Keratinocyte (primary cell): ENCODE data around the gene KYNU. TPM values are rescaled to one million over a fixed set of nuclear protein-coding genes. Genes with fewer than 3 reads are reported as not detected.

ENCODE experiments used
- DNase-seq: peaks from one replicate; pipeline ENCODE4 v3.0.0-alpha.2; 2011; ENCODE audit warnings: low read depth, missing footprints, low spot score
- FAIRE-seq: peaks from 2 replicates; lab custom pipeline; 2011; peaks lifted over from hg19 to GRCh38; lab: Jason Lieb, UNC
- H2AFZ ChIP-seq: 2 replicates; pipeline ENCODE4 v1.6.0; 2012; ENCODE audit warnings: low read length, control low read depth, inconsistent platforms; ENCODE audit not compliant: control insufficient read depth
- H3K27ac ChIP-seq: 2 replicates; pipeline ENCODE4 v1.5.1; 2011; ENCODE audit warnings: low read length; ENCODE audit not compliant: control insufficient read depth, insufficient read depth
- H3K27me3 ChIP-seq: 3 replicates; pipeline ENCODE4 v1.6.0; 2011; ENCODE audit warnings: low read length; ENCODE audit not compliant: control insufficient read depth, insufficient read depth; ENCODE audit errors: extremely low read depth
- H3K36me3 ChIP-seq, 2 experiments: 2 replicates in 1 of 2; 3 replicates in 1 of 2; pipeline ENCODE4 v1.5.1; 2011; ENCODE audit warnings: low read length in 2 of 2, mild to moderate bottlenecking in 1 of 2; ENCODE audit not compliant: control insufficient read depth in 2 of 2, insufficient read depth in 2 of 2; ENCODE audit errors: extremely low read depth in 1 of 2
- H3K4me1 ChIP-seq: 3 replicates; pipeline ENCODE4 v1.5.1; 2011; ENCODE audit warnings: low read length; ENCODE audit not compliant: control insufficient read depth, insufficient read depth; ENCODE audit errors: extremely low read depth
- H3K4me2 ChIP-seq: 3 replicates; pipeline ENCODE4 v1.6.0; 2011; ENCODE audit warnings: low read depth, low read length; ENCODE audit not compliant: control insufficient read depth, insufficient read depth; ENCODE audit errors: extremely low read depth
- H3K4me3 ChIP-seq, 3 experiments: fragments of 200-600 bp in 1 of 3; sonication (generic) in 1 of 3; 2 replicates in 2 of 3; 3 replicates in 1 of 3; pipeline ENCODE4 v1.5.1; 2011 to 2016; ENCODE audit warnings: low read length in 3 of 3, mild to moderate bottlenecking in 3 of 3, control low read depth in 2 of 3, inconsistent platforms in 1 of 3, low read depth in 1 of 3, mixed read lengths in 1 of 3, mixed run types in 1 of 3, moderate library complexity in 1 of 3; ENCODE audit not compliant: control insufficient read depth in 2 of 3, insufficient read depth in 2 of 3; ENCODE audit errors: extremely low read depth in 1 of 3
- H3K79me2 ChIP-seq: 2 replicates; pipeline ENCODE4 v1.6.0; 2012; ENCODE audit warnings: low read length; ENCODE audit not compliant: control insufficient read depth, insufficient read depth
- H3K9ac ChIP-seq: 3 replicates; pipeline ENCODE4 v1.6.0; 2011; ENCODE audit warnings: low read length; ENCODE audit not compliant: control insufficient read depth, insufficient read depth; ENCODE audit errors: extremely low read depth
- H3K9me1 ChIP-seq: 3 replicates; pipeline ENCODE4 v1.6.0; 2011; ENCODE audit warnings: low read length; ENCODE audit not compliant: control insufficient read depth, insufficient read depth; ENCODE audit errors: extremely low read depth
- H3K9me3 ChIP-seq: 2 replicates; pipeline ENCODE4 v1.5.1; 2012; ENCODE audit warnings: low read depth, low read length; ENCODE audit not compliant: control insufficient read depth
- H4K20me1 ChIP-seq: 3 replicates; pipeline ENCODE4 v1.6.0; 2011; ENCODE audit warnings: low read length; ENCODE audit not compliant: control insufficient read depth, insufficient read depth; ENCODE audit errors: extremely low read depth
- CTCF ChIP-seq, 3 experiments: IDR thresholded peaks in 1 of 3; conservative IDR thresholded peaks in 1 of 3; optimal IDR thresholded peaks in 1 of 3; 2 replicates in 2 of 3; 3 replicates in 1 of 3; pipeline versions ENCODE3 to v1.5.1; 2011; ENCODE audit warnings: low read length in 3 of 3, mild to moderate bottlenecking in 3 of 3, moderate library complexity in 2 of 3, control low read depth in 1 of 3, inconsistent platforms in 1 of 3; ENCODE audit not compliant: insufficient read depth in 2 of 3; ENCODE audit errors: extremely low read depth in 1 of 3
- EZH2 ChIP-seq: IDR thresholded peaks from one replicate; pipeline ENCODE4 v1.6.1; 2012; ENCODE audit warnings: inconsistent platforms, mild to moderate bottlenecking, low read length, moderate library complexity
- dilution Hi-C: fragments of 300-500 bp; cut with MboI; formaldehyde crosslinking; loops from one replicate; pipeline ENCODE4 v1.7.0; 2020; ENCODE audit warnings: low sequenced_read_pairs; ENCODE audit not compliant: extremely low pct_ligation_motif_present
- polyA plus RNA-seq, 5 experiments: library from polyadenylated mRNA; depleted of rRNA in 3 of 5; stranded (reverse) in 3 of 5; stranded (forward) in 1 of 5; unstranded in 1 of 5; fragments of >200 nt; gene quantifications; 1 replicate in 1 of 5; 2 replicates in 3 of 5; 3 replicates in 1 of 5; pipeline versions ENCODE4 v1.2.1 to v1.2.3, GENCODE V29; 2011 to 2012; ENCODE audit warnings: missing spikeins in 2 of 5, low read depth in 1 of 5, low replicate concordance in 1 of 5

KYNU gene
- polyA plus RNA-seq, 1 donor (not counting 4 experiments of a cell fraction or from before 2014, with no cell fraction given): 3.9 TPM

GRCh38 chr2:142918624-142919023, 41.2 kb downstream of the KYNU start:
- TF ChIP-seq EZH2: no peak
- TF ChIP-seq CTCF (optimal IDR thresholded peaks at IDR 0.05 in 1 of 3, IDR thresholded peaks at IDR 0.05 in 1 of 3, conservative IDR thresholded peaks at IDR 0.05 in 1 of 3; ENCODE audit: extremely low read depth in 1 of 3, insufficient read depth in 2 of 3, low read length in 3 of 3): no peak
- H3K4me2 ChIP-seq: no peak overlapping the region
- no peaks in the 10 kb centered on the region for H3K27me3 ChIP-seq
- H4K20me1 ChIP-seq: no peaks in the 10 kb centered on the region
- H3K9me3 ChIP-seq: no peaks in the 10 kb centered on the region
- no peaks in the 10 kb centered on the region for H3K4me1 ChIP-seq
- dilution Hi-C loops: no loop called here
- no peak for FAIRE-seq
- no peak overlapping the region for H2AFZ ChIP-seq
- no peaks in the 10 kb centered on the region for H3K79me2 ChIP-seq
- no peaks in the 10 kb centered on the region for H3K9me1 ChIP-seq
- H3K36me3 ChIP-seq: no peaks in the 10 kb centered on the region
- no peak for DNase-seq
- no peak overlapping the region for H3K27ac ChIP-seq
- H3K4me3 ChIP-seq: no peak overlapping the region
- no peak overlapping the region for H3K9ac ChIP-seq

- Histone ChIP-seq H3K4me1 (no peaks in the 10 kb centered on the region), H3K36me3 (no peaks in the 10 kb centered on the region), H3K27ac (no peak overlapping the region), H3K4me2 (no peak overlapping the region), H3K9me3 (no peaks in the 10 kb centered on the region), H3K9ac (no peak overlapping the region), H2AFZ (no peak overlapping the region), H3K79me2 (no peaks in the 10 kb centered on the region), H4K20me1 (no peaks in the 10 kb centered on the region), H3K9me1 (no peaks in the 10 kb centered on the region), H3K4me3 (no peak overlapping the region), H3K27me3 (no peaks in the 10 kb centered on the region)
- FAIRE-seq (no peak), DNase-seq (no peak)
- dilution Hi-C loops: no loop called here
- TF ChIP-seq EZH2: no peak
Observed at GRCh38 chr2:142920571-142920970, 43.1 kb downstream of the KYNU start.

GRCh38 chr2:142926445-142926844, 49.0 kb downstream of the KYNU start:
- no peak overlapping the region for H3K4me3 ChIP-seq
- no peak for DNase-seq
- dilution Hi-C loops: no loop called here
- no peak overlapping the region for H2AFZ ChIP-seq
- H3K4me1 ChIP-seq: no peaks in the 10 kb centered on the region
- no peak overlapping the region for H3K9ac ChIP-seq
- no peaks in the 10 kb centered on the region for H3K9me3 ChIP-seq
- no peaks in the 10 kb centered on the region for H4K20me1 ChIP-seq
- no peaks in the 10 kb centered on the region for H3K36me3 ChIP-seq
- no peak overlapping the region for H3K27ac ChIP-seq
- no peak overlapping the region for H3K4me2 ChIP-seq
- no peaks in the 10 kb centered on the region for H3K79me2 ChIP-seq
- TF ChIP-seq EZH2 (no peak), CTCF (optimal IDR thresholded peaks at IDR 0.05 in 1 of 3, IDR thresholded peaks at IDR 0.05 in 1 of 3, conservative IDR thresholded peaks at IDR 0.05 in 1 of 3; ENCODE audit: extremely low read depth in 1 of 3, insufficient read depth in 2 of 3, low read length in 3 of 3) (no peak)
- no peak for FAIRE-seq
- H3K27me3 ChIP-seq: no peaks in the 10 kb centered on the region
- H3K9me1 ChIP-seq: no peaks in the 10 kb centered on the region
